GM23338 (cell line): ENCODE measurements around the gene NLN.

Source experiments
- CTCF ChIP-seq, 2 experiments: fragments of 200-600 bp in 1 of 2; sonication (generic) in 1 of 2; conservative IDR thresholded peaks; 2 replicates each; pipeline versions ENCODE4 v1.5.1 to v1.6.1; 2016 to 2017; ENCODE audit warnings: antibody characterized with exemption in 2 of 2, low read depth in 2 of 2, mild to moderate bottlenecking in 2 of 2, moderate library complexity in 1 of 2
- EZH2phosphoT487 ChIP-seq: fragments of 200-600 bp; sonication (generic); IDR thresholded peaks from one replicate; pipeline ENCODE4 v1.8.1; 2018; ENCODE audit warnings: antibody characterized with exemption; ENCODE audit not compliant: unreplicated experiment
- JUNB ChIP-seq: IDR thresholded peaks from one replicate; pipeline ENCODE4 v1.6.1; 2016; ENCODE audit warnings: antibody characterized with exemption; ENCODE audit not compliant: unreplicated experiment
- NANOG ChIP-seq: IDR thresholded peaks from 2 replicates; pipeline ENCODE4 v1.6.1; 2016; ENCODE audit warnings: antibody characterized with exemption, borderline replicate concordance
- POLR2AphosphoS5 ChIP-seq: IDR thresholded peaks from 2 replicates; pipeline ENCODE4 v1.6.1; 2016; ENCODE audit warnings: antibody characterized with exemption, low read depth
- REST ChIP-seq: IDR thresholded peaks from one replicate; pipeline ENCODE4 v1.6.1; 2018; ENCODE audit warnings: antibody characterized with exemption; ENCODE audit not compliant: unreplicated experiment
- ZNF462 ChIP-seq: fragments of 250-450 bp; sonication (Bioruptor Pico); IDR thresholded peaks from 2 replicates; pipeline ENCODE4 v1.5.0; 2020; ENCODE audit warnings: mild to moderate bottlenecking, moderate library complexity

- no peak for TF ChIP-seq CTCF (conservative IDR thresholded peaks at IDR 0.05; ENCODE audit: low read depth in 2 of 2)
- TF ChIP-seq EZH2phosphoT487, result no peak
- no peak for TF ChIP-seq POLR2AphosphoS5
- TF ChIP-seq JUNB, result no peak
- no peak for TF ChIP-seq ZNF462 (CRISPR knock-in tag)
- TF ChIP-seq NANOG, result no peak
- TF ChIP-seq REST, result no peak
Observed at GRCh38 chr5:65796269-65796668, 74.3 kb downstream of the NLN start.
